ENCODE measurements around the gene RAD51B. TPM values are rescaled to one million over a fixed set of nuclear protein-coding genes. Genes with fewer than 3 reads are reported as not detected.
A peak's percentile ranks its signal among the peaks of the same experiment; 100 is the strongest.

RAD51B gene
- total RNA-seq, 2 donors from 2014 or later, result 37.0 to 49.7 TPM

DNA sequence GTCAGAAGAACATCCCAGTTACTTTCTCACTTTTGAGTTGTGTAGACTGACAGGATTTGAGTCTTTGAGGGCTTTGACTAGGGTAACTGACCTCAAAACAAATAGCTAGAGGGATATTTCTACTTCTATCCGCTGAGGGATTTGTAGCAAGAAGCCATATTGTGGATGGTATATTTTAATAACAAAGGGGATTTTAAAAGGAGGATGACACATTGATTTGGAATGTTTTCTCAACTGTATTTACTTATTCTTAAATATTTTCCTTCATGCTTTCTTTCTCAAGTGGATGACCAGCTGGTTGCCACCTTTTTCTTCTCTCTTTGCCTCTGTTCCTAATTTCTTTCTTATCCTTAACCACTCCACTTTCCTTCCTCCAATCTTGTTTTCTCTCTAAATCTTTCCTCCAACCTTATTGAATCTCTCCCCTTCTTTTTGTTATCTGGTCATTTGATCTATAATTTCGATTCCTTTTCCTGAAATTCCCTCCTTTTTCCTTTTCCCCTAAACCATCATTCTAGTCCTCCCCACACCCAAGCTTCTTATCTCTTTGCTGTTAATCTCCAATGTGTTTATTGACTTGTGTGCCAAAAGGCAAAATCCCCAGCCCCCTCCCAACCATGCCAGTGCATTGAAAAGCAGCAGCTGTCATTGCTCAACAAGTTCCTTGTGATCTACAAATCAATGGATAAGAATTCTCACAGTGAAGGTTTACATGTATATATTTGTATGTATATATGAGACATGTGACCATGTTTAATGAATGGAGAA, 411.6 kb downstream of the RAD51B start:
- ATAC-seq (replicated peaks), result no peak
- no peaks in the 10 kb centered on the region for H3K27me3 Mint-ChIP-seq
- no peaks in the 10 kb centered on the region for H3K36me3 Mint-ChIP-seq (ENCODE audit: low read depth)
- peak overlapping the region; percentile 30 for H3K4me3 Mint-ChIP-seq
- peaks cover 4% of the 10 kb centered on the region for H3K4me1 Mint-ChIP-seq
- no peak overlapping the region for H3K27ac Mint-ChIP-seq
- peaks cover 5% of the 10 kb centered on the region for H3K9me3 Mint-ChIP-seq

GRCh38 chr14:68231898-68232297, 412.3 kb downstream of the RAD51B start:
- Mint-ChIP-seq H3K4me3 (no peak overlapping the region), H3K27ac (no peak overlapping the region), H3K27me3 (no peaks in the 10 kb centered on the region), H3K9me3 (no peaks in the 10 kb centered on the region), H3K4me1 (peaks cover 4% of the 10 kb centered on the region), H3K36me3 (ENCODE audit: low read depth) (no peaks in the 10 kb centered on the region)
- ATAC-seq (replicated peaks), result no peak

GRCh38 chr14:68232300-68233055, 412.9 kb downstream of the RAD51B start:
- Mint-ChIP-seq H3K9me3 (no peaks in the 10 kb centered on the region), H3K4me3 (no peak overlapping the region), H3K36me3 (ENCODE audit: low read depth) (no peaks in the 10 kb centered on the region), H3K27ac (no peak overlapping the region), H3K4me1 (peaks cover 4% of the 10 kb centered on the region), H3K27me3 (no peaks in the 10 kb centered on the region)
- ATAC-seq (replicated peaks), result peak; percentile 87

DNA sequence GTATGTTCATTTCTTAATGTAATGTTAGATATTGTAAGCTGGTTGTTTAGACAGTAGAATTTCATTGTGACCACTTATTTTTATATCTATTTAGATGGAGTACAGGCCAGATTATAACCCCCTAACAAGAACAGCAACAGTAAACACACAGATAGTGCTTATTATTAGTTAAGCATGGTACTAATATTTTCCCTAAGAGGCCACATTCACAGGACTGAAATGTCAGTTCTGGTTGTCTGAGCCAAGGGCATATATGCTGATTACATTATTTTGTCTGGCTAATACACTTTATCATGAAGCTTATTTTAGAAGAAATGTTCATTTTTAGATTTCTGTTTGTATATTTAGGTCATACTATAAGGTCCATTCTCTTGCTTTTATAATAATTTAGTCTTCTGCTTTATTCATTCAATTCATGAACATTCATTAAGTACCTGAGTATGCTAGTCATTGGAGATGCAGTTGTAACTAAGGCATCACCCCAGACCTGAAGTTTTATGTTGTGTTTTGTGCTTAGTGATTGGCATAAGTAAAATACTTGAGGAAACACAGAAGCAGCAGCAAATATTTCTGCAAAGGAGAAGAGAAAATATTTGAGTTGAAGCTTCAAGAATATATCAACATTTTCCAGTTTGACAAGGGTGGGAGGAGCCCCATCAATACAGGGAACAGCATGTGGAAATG, 413.7 kb downstream of the RAD51B start:
- H3K4me3 Mint-ChIP-seq, result no peak overlapping the region
- ATAC-seq (replicated peaks), result no peak
- no peaks in the 10 kb centered on the region for H3K9me3 Mint-ChIP-seq
- H3K36me3 Mint-ChIP-seq (ENCODE audit: low read depth), result no peaks in the 10 kb centered on the region
- H3K4me1 Mint-ChIP-seq, result peaks cover 4% of the 10 kb centered on the region
- no peaks in the 10 kb centered on the region for H3K27me3 Mint-ChIP-seq
- H3K27ac Mint-ChIP-seq, result no peak overlapping the region

DNA sequence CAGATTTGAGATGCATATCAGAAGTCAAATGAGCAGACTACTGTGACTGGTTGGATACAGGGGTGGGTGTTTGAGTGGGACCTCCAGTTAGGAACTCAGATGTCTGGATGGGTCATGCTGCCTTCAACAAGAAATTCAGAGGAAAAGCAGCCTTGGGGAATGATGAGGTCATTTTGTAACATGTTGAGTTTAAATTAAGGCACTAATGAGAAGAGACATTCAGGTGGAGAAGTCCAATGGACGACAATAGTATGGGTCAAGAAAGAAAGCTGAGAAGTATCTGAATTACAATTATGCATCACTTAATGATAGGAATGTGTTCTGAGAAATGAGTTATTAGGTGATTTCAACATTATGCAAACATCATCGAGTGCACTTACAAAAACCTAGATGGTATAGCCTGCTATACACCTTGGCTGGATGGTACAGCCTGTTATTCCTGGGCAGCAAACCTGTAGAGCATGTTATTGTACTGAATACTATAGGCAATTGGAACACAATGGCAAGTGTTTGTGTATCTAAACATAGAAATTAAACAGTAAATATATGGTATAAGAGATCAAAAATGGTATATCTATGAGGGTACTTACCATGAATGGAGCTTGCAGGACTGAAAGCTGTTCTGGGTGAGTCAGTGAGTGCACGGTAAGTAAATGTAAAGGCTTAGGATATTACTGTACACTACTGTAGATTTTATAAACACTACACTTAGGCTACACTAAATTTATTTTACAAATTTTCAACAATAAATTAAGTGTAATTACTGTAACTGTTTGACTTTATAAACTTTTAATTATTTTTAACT, 414.7 kb downstream of the RAD51B start:
- Mint-ChIP-seq H3K36me3 (ENCODE audit: low read depth) (no peaks in the 10 kb centered on the region), H3K4me1 (peaks cover 4% of the 10 kb centered on the region), H3K4me3 (no peak overlapping the region), H3K27me3 (no peaks in the 10 kb centered on the region), H3K9me3 (no peaks in the 10 kb centered on the region), H3K27ac (no peak overlapping the region)
- ATAC-seq (replicated peaks), result no peak

DNA sequence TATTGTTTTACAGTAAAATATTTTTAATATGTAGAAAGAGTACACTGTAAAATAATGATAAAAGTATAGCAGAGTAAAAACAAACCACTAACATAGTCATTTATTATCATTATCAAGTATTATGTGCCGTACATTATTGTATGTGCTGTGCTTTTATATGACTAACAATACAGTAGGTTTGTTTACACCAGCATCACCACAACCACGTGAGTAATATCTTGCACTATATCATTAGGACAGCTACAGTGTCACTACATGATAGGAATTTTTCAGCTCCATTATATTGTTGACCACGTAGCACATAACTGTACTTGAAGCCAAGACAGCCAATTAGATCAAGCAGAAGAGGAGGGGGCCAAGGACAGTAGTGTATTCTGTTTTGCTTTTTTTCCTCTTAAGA, 415.4 kb downstream of the RAD51B start:
- Mint-ChIP-seq H3K27ac (no peak overlapping the region), H3K4me1 (peaks cover 1% of the 10 kb centered on the region), H3K27me3 (no peaks in the 10 kb centered on the region), H3K4me3 (no peak overlapping the region), H3K36me3 (ENCODE audit: low read depth) (no peaks in the 10 kb centered on the region), H3K9me3 (no peaks in the 10 kb centered on the region)
- ATAC-seq (replicated peaks), result no peak

GRCh38 chr14:68236582-68237458, 417.2 kb downstream of the RAD51B start:
- H3K27me3 Mint-ChIP-seq, result no peaks in the 10 kb centered on the region
- no peaks in the 10 kb centered on the region for H3K36me3 Mint-ChIP-seq (ENCODE audit: low read depth)
- no peak for ATAC-seq (replicated peaks)
- no peaks in the 10 kb centered on the region for H3K9me3 Mint-ChIP-seq
- no peak overlapping the region for H3K27ac Mint-ChIP-seq
- no peak overlapping the region for H3K4me3 Mint-ChIP-seq
- H3K4me1 Mint-ChIP-seq, result peaks cover 3% of the 10 kb centered on the region

DNA sequence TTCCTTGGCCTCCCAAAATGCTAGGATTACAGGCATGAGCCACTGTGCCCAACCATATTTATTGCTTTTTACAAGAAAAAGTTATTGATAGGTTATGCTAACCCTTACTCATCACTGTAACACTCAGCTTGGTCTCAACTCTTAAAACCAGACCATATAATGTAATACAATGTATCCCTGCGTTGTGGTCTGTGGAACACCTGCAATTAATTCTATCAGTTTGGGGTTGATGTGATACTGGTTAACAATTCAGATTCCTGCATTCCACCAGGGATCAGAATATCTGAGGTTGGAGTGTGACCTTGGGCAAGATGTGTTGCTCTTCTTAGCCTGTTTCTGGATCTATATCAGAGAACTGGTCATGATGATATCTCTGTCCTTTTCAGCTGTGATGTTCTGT, 419.0 kb downstream of the RAD51B start:
- Mint-ChIP-seq H3K27me3 (no peaks in the 10 kb centered on the region), H3K9me3 (no peaks in the 10 kb centered on the region), H3K27ac (no peak overlapping the region), H3K4me3 (no peak overlapping the region), H3K36me3 (ENCODE audit: low read depth) (no peaks in the 10 kb centered on the region), H3K4me1 (peaks cover 6% of the 10 kb centered on the region)
- no peak for ATAC-seq (replicated peaks)

GRCh38 chr14:68238976-68239375, 419.4 kb downstream of the RAD51B start:
- Mint-ChIP-seq H3K36me3 (ENCODE audit: low read depth) (no peaks in the 10 kb centered on the region), H3K9me3 (no peaks in the 10 kb centered on the region), H3K27ac (peak overlapping the region; percentile 4)

GRCh38 chr14:68239988-68240771, 420.6 kb downstream of the RAD51B start:
- no peak overlapping the region for H3K27ac Mint-ChIP-seq
- no peaks in the 10 kb centered on the region for H3K27me3 Mint-ChIP-seq
- peaks cover 6% of the 10 kb centered on the region for H3K4me1 Mint-ChIP-seq
- no peaks in the 10 kb centered on the region for H3K9me3 Mint-ChIP-seq
- no peak for ATAC-seq (replicated peaks)
- no peak overlapping the region for H3K4me3 Mint-ChIP-seq
- no peaks in the 10 kb centered on the region for H3K36me3 Mint-ChIP-seq (ENCODE audit: low read depth)

More at GRCh38 chr14:68238976-68239375, 419.4 kb downstream of the RAD51B start:
- peaks cover 6% of the 10 kb centered on the region for H3K4me1 Mint-ChIP-seq
- H3K27me3 Mint-ChIP-seq, result no peaks in the 10 kb centered on the region
- ATAC-seq (replicated peaks), result no peak
- no peak overlapping the region for H3K4me3 Mint-ChIP-seq

DNA sequence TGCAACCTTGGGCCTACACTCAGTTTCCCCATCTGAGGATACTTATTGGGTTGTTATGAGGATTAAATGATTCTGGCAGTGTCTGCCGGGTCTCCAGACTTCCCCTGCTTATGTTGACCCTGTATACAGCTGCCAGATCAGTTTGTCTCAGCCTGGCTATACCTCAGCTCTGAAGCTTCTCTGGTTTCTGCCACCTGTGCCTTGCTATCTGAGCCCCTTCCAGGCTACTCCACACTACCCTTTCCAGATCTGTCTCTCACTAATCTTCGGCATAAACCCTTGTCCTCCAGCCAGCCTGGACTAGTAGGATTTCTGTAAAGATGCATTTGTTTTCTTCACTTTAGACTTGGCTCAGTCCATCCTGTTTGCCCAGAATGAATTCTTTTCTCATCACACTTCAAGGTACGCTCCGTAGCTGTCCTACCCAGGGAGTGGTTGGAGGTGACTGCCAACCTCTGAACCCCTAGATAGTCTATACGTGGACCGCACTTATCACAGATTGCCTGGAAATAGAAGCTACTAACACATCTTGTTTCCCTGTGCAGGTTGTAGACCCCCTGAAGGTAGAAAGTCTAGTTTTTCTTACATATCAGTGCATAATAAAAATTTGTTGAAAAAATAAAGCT, 422.4 kb downstream of the RAD51B start:
- peak overlapping the region; percentile 51 for H3K27ac Mint-ChIP-seq
- H3K4me3 Mint-ChIP-seq, result no peak overlapping the region
- H3K9me3 Mint-ChIP-seq, result no peaks in the 10 kb centered on the region
- H3K4me1 Mint-ChIP-seq, result peaks cover 6% of the 10 kb centered on the region
- no peaks in the 10 kb centered on the region for H3K36me3 Mint-ChIP-seq (ENCODE audit: low read depth)
- no peak for ATAC-seq (replicated peaks)
- no peaks in the 10 kb centered on the region for H3K27me3 Mint-ChIP-seq

- no peaks in the 10 kb centered on the region for H3K36me3 Mint-ChIP-seq (ENCODE audit: low read depth)
- peak overlapping the region; percentile 3 for H3K27ac Mint-ChIP-seq
- peaks cover 7% of the 10 kb centered on the region for H3K4me1 Mint-ChIP-seq
- H3K4me3 Mint-ChIP-seq, result no peak overlapping the region
- no peak for ATAC-seq (replicated peaks)
- H3K27me3 Mint-ChIP-seq, result no peaks in the 10 kb centered on the region
- H3K9me3 Mint-ChIP-seq, result no peaks in the 10 kb centered on the region
Measured at GRCh38 chr14:68243450-68244010, 424.0 kb downstream of the RAD51B start.

Data from activated T-helper 17 cell treated with anti-CD3 and anti-CD28 coated beads, Interleukin-2, amount 50 U/mL, for 72 hours (primary cell).